H7 (cell line): Measurements from ENCODE around the gene SEC24D. TPM values are rescaled to one million over a fixed set of nuclear protein-coding genes. Genes with fewer than 3 reads are reported as not detected.

Experiments
- DNase-seq: peaks from one replicate; pipeline ENCODE4 v3.0.0; 2012
- H3K27me3 ChIP-seq: 2 replicates; pipeline ENCODE4 v1.6.0; 2011; ENCODE audit warnings: mild to moderate bottlenecking, low read length; ENCODE audit not compliant: control insufficient read depth, insufficient read depth
- H3K36me3 ChIP-seq: replicated peaks from 2 replicates; pipeline ENCODE4 v1.5.1; 2011; ENCODE audit warnings: low read length; ENCODE audit not compliant: control insufficient read depth, insufficient read depth
- H3K4me3 ChIP-seq: 2 replicates; pipeline ENCODE4 v1.5.1; 2011; ENCODE audit warnings: low read depth, mild to moderate bottlenecking, control low read depth, low read length, moderate library complexity; ENCODE audit not compliant: insufficient read depth
- total RNA-seq: library from RNA; depleted of rRNA; stranded (reverse); fragments of >200 nt; shearing (Covaris generic); gene quantifications from 2 replicates; pipeline ENCODE4 v1.2.3, GENCODE V29; 2014; rRNA removed

Gene SEC24D
- total RNA-seq, 1 experiment from 2014 or later = 39.4 TPM

DNA sequence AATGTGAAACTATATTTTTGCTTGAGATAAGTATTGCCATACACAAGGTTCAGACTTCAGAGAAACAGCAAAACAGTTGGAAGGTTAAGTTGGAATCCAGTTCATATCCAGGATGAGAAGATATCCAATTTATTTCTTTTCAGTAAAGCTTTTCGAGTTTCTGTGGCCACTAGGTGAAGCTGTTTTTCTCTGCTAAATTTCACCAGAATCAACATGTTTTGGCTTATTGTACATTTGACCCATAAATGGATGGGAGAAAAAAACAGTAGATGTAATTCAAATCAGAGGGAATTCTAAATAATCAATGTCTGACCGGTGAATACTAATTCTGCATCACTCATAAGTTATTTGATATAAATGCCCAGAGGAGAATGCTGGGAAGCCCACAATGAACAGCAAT is 159.8 kb downstream of the SEC24D start:
- no peaks in the 10 kb centered on the region for H3K27me3 ChIP-seq
- no peaks in the 10 kb centered on the region for H3K36me3 ChIP-seq
- DNase-seq = no peak
- H3K4me3 ChIP-seq = no peak overlapping the region

Other genes starting within 250 kb of the SEC24D start
- 21.6 and 24.3 TPM in 2 replicates for gene METTL14, start 150.7 kb downstream of the SEC24D start, total RNA-seq
- 0.38 and 0.41 TPM in 2 replicates for gene SYNPO2, start 52.7 kb upstream of the SEC24D start, total RNA-seq